Choroid plexus epithelial cell (primary cell): Measurements from ENCODE around the gene MDC1.

Experiments
- DNase-seq: peaks from one replicate; pipeline ENCODE4 v3.0.0-alpha.2; 2010; ENCODE audit warnings: low read depth
- H3K4me3 ChIP-seq: 2 replicates; pipeline ENCODE4 v1.5.1; 2011; ENCODE audit warnings: low read depth, mild to moderate bottlenecking, control low read depth, low read length, moderate library complexity
- TF ChIP-seq, protein P1 (sequence below): conservative IDR thresholded peaks from 2 replicates; pipeline ENCODE4 v1.5.1; 2011; ENCODE audit warnings: low read depth, mild to moderate bottlenecking, control low read depth, inconsistent platforms, low read length, moderate library complexity

MDC1 gene

DNA sequence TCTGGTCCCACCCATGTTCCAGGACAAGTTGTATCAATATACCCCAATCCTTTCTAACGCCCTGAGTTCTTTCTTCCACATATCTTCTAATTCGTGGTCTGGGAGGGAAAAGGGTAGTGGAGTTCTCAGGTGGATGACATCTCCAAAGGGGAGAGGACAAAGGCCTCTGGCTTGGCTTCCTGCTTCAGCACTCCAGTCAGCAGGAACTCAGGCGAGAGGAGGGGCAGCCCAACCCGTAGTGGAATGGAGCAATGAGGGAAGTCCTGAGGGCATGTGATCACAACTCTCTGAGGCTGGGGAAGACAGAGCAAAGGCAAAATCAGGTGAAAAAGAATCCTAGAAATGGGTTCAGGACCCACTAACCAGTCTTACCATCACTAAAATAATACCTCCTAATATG is 16.7 kb downstream of the MDC1 start:
- H3K4me3 ChIP-seq: no peak overlapping the region
- no peak for DNase-seq
- TF ChIP-seq, protein P1, sequence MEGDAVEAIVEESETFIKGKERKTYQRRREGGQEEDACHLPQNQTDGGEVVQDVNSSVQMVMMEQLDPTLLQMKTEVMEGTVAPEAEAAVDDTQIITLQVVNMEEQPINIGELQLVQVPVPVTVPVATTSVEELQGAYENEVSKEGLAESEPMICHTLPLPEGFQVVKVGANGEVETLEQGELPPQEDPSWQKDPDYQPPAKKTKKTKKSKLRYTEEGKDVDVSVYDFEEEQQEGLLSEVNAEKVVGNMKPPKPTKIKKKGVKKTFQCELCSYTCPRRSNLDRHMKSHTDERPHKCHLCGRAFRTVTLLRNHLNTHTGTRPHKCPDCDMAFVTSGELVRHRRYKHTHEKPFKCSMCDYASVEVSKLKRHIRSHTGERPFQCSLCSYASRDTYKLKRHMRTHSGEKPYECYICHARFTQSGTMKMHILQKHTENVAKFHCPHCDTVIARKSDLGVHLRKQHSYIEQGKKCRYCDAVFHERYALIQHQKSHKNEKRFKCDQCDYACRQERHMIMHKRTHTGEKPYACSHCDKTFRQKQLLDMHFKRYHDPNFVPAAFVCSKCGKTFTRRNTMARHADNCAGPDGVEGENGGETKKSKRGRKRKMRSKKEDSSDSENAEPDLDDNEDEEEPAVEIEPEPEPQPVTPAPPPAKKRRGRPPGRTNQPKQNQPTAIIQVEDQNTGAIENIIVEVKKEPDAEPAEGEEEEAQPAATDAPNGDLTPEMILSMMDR: no peak

DNA sequence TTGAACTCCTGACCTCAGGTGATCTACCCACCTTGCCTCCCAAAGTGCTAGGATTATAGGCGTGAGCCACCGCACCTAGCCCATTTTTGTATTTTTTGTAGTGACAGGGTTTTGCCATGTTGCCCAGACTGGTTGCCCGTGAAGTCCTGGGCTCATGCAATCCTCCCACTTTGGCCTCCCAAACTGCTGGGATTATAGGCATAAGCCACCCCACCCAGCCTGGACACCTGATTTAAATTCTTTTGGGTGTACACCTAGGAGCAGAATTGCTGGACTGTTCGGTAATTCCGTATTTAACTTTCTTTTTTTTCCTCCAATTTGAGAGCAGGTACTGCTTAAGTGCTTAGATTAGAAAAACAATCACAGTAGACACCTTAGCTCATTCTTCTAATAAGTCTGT is 20.6 kb downstream of the MDC1 start:
- DNase-seq: no peak
- no peak overlapping the region for H3K4me3 ChIP-seq
- TF ChIP-seq, protein P1: no peak

DNA sequence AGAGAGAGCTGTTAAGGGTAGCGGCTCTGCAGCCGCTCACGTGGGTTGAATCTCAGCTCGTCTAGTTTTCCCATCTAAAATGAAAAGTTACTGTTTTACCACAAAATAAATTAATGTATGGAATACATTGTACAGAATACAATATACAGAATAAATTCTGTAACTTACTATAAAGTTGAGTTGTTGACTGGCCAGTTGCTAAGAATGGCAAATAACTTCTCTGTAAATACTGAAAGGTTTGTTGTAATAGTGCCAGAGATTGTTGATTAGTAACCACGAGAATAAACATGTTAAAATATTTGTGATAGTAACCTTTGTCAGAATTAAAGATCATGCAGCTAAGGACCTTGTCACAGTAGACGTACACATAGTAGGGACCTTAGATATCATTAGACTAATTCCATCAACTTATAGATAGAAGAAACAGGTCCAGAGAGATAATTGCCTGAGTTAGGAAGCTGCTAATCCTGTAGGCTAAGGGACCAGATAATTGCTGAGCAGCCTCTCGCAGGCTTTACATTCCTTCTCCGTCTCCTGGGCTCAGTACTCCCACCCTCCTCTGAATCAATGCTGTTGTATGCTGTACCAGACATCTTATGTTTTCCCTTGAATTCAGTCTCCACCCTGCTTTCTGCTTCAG is 25.8 kb downstream of the MDC1 start:
- DNase-seq: no peak
- peak overlapping the region; percentile 69 for H3K4me3 ChIP-seq
- TF ChIP-seq, protein P1: no peak

DNA sequence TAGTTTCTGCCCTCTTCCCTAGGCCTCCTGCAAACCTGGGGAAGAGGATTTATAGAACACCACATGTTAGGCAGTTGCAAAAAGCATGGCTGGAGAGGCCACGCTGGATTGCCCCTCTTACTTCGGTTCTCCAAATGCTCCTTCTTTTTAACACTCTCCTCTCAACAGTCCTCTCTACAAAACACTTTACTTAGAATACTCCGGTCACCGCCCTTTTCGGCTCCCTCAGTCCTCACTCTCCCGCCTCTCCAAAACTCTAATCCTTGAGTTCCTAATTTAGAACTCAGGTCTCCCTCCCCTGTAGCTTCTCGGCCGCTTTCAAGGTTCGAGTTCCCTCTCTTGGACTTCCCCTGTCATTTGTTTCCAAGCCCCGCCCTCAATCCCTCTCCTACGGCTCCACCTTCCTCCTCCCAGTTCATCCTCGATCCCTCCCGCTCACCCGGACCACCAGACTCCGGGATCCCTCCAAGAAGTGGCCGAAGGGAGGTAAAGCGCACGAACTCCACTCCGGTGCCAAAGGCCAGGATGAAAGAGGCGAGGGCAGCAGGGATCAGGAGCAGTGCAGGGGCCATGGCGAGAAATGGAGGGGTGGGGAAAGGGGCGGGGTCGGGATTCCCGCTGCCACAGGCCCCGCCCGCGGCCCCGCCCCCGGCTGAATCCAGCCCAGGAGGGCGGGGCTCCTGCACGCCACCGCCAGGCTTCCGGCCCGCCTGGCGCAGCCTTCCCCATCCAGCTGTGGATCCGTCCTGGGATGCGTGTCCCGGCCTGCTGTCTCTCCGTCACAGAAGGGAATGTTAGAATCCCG is 26.5 kb downstream of the MDC1 start, which contains the start of gene NRM:
NRM (minus strand) TSS at position 582 of the 805 bp plus-strand sequence; CDS start at position 572, 10 bp downstream.
- DNase-seq: peak; percentile 74

DNA sequence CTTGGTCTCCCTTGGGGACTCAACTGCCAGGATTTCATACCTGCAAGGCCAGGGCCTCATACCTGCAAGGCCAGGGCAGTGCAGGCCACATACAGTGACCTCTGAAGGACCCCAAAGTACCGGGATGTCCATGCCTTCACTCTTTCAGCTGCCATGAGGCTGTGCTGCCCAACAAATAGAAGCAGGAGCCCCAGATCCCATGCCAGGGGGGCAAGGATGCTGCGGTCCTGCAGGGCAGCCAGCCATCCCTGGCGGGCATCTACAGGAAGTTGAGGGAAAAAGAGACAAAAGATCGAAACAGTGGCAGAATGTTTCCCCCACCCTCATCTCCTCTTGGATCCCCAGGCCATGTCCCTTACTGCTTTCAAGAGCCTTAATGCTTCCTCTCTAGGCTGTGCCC is 27.1 kb downstream of the MDC1 start:
- TF ChIP-seq, protein P1: no peak
- DNase-seq: no peak
- H3K4me3 ChIP-seq: peak overlapping the region; percentile 69

More for the DNA sequence above, 26.5 kb downstream of the MDC1 start, which contains the start of gene NRM:
- H3K4me3 ChIP-seq: peak within 1 kb of the TSS; percentile 69
- TF ChIP-seq, protein P1: no peak

DNA sequence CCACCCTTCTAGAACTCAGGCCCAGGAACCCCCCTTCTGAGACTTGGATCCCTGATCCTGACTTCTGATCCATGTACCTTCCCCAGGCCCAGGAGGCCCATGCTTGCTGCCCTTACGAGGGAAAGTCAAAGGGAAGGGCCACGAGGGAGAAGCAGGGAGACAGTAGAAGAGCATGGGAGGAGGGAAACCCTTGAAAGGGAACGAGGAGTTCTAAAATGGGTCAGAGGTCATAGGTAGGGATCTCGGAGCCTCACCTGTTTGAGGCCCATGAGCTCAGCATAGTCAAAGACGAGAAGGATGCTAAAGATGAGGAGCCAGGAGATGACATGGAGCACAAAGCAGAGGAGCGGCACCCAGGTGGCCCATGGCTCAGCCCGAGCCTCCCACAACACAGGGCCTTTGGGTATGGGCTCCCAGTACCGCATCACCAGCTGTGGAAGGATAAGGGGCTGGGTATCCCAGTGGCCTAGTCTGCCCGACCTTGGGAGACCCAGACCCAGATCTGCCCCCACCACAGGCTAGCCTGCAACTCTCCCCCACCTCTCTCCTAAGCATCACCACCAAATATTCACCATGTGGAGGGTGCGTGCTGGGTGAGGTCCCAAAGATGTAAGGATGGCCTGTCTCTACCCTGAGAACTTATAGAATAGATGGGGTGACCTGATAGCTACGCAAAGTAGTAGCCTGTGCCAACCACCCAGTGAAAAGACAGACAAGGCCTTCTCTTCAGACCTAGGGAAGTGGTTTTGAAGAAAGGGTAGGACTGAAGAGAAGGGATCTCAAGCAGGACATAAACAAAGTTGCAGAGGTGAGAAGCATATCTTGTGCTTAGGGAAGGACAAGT is 27.8 kb downstream of the MDC1 start:
- no peak for DNase-seq
- H3K4me3 ChIP-seq: no peak overlapping the region

More for the DNA sequence above, 27.8 kb downstream of the MDC1 start:
- TF ChIP-seq, protein P1: no peak
